Activated CD4-positive, alpha-beta T cell treated with anti-CD3 and anti-CD28 coated beads, Interleukin-2, amount 50 U/mL, for 16 hours (primary cell): Measurements from ENCODE around the gene SIVA1.

Experiments used
- DNase-seq: peaks from one replicate; pipeline ENCODE4 v3.0.0-alpha.2; 2020

Gene SIVA1

DNA sequence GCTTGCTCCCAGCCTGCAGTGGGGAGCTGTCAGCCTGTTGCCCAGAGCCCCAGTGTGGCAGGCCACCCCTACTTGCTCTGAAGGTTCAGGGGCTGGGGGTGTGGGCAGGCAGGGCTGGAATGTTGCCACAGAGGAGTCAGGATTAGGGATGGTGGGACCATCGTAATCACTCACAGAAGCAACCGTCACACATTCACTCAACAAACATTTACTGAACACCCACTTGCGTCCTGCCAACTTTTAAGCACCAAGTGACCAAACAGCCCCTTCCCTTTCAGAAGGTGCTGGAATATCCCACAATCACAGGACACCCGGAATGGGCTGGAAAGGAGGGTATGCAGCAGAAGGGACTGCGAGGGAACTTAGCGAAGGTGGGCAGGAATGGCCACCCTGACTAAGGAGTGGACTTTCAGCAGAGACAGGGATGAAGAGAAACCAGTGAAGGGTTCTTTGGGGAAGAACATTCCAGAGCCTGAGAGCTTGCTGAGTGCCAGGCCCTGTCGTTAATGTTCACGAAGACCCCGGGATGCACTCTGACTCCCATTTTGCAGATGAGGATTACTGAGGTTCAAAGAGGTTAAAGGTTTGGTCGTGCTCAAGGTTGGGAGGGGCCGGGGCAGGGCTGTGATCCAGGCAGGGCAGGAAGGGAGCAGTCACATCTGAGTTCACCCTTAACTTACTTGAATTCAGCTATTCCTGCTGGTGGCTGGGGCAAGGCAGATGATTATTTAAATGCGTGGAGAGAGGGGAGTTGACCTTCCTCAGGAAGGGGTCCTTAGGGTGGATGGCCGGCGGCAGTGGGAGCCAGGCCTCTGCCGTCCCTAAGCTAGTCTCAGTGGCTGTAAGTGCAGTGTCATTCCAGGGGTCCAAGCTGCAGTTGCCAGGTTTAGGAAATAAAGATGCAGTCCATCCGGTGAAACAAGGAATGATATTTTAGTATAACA lies 45.6 kb downstream of the SIVA1 start:
- DNase-seq = no peak

DNA sequence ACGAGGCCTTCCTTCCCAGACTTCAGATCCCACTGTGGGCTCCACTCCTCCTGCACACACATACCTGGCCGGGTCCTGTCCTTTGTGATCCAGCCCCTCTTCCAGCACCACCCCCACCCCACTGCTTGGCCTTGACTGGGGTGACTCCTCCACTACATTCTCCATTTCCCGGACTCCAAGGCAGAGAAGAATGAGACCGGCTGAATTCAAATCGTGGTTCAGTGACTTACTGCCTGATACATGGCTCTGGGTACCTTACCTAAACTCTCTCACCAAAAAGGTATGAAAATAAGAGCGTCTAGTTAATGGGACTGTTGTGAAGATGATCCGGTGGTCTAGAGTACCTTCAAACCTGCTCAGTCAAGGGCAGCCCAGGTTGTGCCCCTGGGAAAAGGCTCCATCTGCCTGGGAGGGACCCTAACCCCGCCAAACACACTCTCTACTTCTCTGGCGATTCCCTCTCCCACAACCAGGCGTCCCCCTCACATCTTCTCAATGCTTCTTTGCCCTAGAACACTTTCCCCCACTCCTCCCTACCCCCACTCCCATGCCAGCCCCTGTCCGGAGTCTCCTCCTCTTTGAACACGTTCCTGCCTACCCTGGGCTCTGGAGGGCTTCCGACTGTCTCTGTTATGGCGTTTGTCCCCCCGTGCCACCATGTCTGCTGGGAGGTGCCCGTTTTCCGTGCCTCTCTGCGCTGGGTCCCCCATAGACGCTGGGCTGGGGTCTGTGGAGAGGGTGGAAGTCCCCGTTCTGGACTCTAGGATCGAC lies 46.5 kb downstream of the SIVA1 start:
- DNase-seq = no peak

DNA sequence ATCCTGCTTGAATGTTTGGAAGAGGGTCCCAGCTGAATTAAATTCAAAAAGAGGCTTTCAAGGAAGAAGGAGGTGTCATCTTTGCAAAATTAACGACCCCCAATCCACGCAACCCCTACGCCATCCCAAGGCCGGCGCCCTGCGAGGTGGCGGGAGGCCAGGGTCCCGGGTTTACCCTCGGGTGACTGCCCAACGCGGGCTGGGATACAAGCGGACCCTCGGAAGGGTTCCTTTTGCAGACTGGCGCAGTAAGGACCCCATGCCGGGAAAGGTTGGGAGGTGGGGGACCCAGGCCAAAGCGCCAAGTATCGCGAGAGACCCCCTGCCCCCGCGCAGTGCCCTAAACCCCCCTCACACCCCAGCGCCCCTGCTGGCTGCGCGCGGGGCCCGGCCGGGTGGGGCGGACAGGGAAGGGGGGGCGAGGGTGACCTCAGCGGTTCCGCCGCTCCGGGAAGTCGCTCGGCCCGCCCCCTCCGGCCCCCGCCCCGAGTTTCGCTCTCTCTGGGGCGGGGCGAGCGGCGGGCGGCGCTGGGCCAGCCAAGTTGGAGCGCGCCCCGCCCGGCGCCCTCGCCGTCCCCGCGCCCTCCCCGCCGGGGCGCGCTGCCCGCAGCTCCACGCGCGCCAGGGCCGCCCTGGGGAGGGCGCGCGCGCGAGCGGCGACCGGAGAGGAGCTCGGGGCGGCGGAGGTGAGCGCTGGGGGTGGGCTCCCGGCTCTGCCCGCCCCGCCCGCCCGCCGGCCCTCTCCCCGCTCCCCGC lies 47.2 kb downstream of the SIVA1 start:
- DNase-seq = peak; percentile 67

DNA sequence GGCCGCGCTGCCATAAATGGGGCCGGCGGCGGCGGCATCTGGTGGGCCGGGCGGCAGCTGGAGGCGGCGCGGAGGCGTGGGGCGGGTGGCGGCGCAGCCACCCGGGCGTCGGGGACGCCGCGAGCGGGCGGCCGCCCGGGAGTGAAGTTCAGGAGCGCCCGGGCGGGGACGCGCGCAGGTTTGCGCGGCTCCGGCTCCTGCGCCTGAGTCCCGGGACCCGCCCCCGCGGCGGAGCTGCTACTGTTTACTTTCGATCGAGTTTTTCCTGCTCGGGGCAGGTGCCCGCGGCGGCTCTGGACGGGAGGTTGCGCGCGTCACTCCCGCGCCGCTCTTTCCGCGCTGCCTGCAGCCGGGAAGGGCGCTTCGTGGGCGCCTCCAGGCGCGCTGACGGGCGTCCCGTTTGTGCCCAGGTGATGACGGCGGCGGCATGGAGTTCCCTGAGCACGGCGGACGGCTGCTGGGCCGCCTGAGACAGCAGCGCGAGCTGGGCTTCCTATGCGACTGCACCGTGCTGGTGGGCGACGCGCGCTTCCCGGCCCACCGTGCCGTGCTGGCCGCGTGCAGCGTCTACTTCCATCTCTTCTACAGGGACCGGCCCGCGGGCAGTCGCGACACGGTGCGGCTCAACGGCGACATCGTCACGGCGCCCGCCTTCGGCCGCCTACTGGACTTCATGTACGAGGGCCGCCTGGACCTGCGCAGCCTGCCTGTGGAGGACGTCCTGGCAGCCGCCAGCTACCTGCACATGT lies 48.0 kb downstream of the SIVA1 start, which contains the start of gene ZBTB42:
Gene ZBTB42, plus strand, starts transcription at position 331 of the 749 bp plus-strand sequence. Its CDS starts 97 bp downstream, at position 428.
- peak; percentile 56 for DNase-seq

DNA sequence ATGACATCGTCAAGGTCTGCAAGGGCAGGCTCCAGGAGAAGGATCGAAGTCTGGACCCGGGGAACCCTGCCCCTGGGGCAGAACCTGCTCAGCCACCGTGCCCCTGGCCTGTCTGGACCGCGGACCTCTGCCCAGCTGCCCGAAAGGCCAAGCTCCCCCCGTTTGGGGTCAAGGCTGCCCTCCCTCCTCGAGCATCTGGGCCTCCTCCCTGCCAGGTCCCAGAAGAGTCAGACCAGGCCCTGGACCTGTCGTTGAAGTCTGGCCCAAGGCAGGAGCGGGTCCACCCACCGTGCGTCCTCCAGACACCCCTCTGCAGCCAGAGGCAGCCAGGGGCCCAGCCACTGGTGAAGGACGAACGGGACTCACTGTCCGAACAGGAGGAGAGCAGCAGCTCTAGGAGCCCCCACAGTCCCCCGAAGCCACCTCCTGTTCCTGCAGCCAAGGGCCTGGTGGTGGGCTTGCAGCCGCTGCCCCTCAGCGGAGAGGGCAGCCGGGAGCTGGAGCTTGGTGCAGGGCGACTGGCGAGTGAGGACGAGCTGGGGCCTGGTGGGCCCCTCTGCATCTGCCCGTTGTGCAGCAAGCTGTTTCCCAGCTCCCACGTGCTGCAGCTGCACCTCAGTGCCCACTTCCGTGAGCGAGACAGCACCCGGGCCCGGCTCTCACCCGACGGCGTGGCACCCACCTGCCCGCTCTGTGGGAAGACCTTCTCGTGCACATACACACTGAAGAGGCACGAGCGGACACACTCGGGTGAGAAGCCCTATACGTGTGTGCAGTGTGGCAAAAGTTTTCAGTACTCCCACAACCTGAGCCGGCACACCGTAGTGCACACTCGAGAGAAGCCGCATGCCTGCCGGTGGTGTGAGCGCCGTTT lies 48.8 kb downstream of the SIVA1 start:
- DNase-seq = no peak

DNA sequence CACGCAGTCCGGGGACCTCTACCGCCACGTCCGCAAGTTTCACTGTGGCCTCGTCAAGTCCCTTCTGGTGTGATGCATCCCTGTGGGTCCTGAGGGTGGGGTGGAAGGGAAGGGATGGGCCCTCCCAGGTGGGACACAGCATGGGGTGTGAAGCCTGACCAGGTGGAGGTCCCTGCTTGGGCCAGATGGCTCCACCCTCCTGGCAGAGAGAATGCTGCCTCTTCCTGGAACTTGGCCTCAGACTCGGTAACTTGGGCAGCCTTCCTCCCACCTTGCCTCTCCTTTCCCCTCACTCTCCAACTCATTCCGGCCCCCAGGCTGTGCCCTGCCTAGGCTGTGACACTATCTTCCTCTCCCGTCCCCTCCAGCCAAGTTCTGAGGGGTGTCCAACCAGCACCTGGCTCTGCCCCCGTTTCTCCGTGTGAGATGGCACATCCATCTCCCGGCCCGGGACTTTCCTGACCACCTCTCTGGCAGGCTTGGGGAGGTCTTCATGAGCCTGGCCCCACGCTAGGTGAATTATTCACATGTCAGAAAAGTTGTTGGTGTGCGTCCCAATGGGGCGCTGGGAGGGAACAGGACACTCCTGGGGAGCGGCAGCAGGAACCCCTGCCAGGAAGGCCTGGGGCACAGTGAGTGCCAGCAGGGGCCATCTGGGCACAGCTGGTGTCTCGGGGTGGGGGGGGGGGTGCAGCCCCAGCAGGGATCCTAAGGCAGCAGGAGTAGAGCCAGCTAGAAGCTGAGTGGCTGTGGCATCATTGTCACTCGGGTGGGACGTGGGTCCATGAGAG lies 49.6 kb downstream of the SIVA1 start:
- DNase-seq = no peak

DNA sequence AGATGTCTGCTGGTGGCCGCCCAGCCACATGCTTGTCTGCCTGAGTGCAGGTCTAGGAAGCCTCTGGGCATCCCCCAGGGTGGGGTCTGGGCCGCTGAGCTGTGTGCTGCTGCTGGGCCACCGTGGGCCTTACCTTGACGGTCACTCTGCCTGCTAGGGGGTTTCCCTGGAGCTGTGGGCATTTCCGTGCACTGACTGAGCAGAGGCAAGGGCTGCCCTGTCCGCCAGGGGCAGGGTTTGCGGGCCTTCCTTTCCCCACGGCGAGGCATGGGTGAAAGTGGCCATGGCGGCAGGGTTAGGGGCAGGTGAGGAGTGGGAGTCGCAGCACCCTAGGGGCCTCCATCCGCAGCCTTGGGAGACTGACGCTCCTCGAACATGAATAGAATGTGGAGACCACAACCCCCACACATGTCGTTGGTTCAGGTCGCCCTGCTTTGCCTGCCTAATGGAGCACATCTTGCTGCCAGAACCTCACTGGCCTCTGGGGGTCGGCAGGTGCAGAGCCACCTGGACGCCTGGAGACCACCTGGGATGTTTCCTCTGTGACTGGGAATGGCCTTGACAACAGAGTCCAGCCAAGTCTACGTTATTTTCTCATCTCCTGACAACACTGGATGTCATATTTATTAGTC lies 50.4 kb downstream of the SIVA1 start:
- DNase-seq = no peak

DNA sequence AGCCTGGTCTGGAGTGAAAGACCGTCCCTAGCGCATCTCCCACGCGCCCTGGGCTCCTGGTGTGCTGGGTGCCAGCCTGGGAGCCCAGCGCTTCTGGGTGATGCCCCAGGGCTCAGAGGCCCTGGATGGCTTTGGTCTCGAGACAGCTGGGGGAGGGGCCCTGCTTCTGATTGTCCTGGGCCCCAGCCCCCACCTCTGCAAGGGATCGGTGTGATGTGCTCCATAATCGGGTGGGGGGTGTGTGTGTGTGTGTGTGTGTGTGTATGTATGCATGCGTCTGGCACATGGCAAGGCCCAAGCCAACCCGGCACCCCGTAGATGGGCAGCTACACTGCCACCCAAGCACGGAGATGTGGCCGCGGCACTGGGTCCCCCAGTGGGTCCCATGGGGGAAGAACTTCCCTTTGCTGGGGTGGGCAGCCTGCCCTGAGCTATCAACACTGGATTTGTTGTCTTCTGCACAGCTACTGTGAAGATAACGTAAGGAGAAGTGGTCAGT lies 51.0 kb downstream of the SIVA1 start:
- DNase-seq = no peak

DNA sequence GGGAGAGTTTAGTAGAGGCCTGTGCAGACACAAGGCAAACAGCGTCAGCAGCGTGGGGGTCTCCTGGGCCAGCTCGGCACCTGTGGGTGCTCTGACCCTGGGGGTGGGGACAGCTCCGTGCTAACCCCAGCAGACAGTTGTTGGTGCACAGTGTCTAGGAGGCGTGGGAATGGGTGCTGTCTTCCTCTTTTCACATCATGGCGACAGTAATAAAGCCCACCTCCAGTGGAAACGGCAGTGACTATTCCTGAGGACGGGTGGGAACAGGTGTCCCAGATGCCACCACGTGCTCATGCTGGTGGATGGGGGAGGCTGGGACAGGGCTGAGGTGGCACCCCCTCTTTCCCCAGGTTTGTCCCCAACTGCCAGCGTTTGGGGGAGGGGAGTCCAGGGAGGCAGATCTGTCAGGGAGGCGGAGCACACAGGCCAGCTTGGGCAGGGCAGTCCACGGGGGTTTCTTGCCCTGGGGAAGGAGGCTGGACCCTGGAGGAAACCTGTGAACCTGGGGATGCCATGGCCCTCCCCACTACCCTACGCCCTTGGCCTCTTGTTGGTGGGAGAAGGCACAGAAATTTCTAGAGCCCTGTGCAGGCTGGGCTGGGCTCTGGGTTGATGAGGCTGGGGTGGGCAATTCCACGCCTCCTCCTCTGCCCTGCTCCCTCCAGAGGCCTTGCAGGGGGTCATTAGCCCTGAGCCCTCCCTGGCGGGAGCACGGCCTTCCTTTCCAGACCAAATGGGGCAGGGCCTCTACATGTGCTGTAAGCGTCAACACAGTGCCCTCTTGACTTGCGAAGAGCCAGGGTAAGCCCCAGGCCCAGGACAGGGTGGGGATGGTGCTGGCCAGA lies 51.8 kb downstream of the SIVA1 start:
- DNase-seq = no peak

DNA sequence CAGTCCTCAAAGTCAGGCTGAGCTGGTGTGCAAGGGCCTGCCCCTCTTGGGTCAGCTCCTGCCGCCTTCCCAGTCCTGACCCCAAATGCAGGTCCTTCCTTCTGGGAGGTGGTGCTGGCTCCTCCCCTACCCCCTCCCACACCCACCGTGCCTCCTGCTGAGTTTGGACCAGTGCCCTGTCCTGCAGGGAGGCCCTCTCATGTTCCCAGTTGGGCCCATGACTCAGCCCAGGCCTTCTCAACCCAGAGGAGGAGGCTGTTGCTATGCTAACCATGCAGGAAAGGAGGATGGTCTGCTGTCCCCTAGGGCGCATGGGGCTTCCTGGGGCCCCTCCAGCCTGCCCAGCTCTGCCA lies 52.4 kb downstream of the SIVA1 start:
- no peak for DNase-seq

DNA sequence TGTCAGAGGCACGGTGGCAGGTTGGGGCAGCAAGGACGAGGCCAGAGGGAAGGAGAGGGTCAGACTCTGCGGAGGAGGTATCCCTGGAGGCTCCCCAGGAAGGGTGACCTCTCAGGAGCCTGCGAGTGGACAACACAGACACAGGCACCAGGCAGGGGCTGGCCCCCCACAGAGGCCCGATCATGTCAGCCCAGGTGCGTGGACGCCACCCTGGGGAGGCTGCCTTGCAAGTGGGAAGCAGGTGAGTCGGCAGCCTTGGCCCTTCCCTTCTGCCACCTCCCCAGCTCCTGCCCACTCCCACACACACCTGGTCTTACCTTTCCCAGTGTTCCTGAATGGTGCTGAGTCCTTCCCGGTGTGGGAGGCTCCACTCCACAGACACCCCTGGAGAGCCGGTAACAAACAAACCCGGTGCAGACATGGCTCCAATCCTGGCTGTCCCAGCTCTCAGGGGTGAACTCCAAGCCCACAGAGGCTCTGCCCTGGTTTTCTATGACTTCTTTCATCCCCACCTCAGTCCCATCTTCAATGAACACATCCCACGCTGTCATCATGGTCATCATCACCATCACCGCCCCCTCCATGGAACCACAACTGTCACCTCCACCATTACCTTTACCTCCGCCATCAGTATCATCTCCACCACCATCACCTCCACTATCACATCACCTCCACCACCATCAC lies 53.1 kb downstream of the SIVA1 start:
- DNase-seq = no peak

DNA sequence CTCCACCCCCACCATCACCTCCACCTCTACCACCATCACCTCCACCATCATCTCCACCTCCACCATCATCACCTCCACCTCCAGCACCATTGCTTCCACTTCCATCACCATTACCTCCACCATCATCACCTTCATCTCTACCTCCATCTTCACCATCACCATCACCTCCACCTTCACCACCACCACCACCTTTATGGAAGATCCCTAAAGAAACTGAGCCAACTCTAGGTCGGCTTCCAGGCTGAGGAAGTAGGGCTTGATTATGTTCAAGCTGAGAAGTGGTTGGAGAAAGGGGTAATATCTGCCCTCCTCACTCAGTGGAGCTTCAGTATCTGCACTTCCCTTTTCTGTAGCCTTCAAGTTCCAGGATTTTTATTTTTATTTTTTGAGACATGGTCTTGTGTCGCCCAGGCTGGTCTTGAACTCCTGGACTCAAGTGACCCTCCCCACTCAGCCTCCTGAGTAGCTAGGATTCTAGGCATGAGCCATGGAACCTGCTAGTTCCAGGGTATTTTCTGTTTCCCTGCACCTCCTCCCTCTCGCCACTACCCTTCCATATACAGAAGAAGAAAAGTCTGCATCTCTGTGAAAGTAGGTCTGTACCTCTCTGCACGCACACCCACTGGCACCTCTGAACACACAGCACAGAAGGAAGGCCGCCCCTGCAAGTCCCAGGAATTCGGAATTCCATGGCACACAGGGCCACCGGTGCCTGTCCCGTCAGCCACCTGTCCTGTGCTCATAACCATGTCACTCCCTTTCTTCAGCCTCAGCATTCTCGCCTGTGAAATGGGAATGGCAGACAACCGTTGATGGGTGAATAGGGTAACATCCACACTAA lies 53.9 kb downstream of the SIVA1 start:
- DNase-seq = no peak

DNA sequence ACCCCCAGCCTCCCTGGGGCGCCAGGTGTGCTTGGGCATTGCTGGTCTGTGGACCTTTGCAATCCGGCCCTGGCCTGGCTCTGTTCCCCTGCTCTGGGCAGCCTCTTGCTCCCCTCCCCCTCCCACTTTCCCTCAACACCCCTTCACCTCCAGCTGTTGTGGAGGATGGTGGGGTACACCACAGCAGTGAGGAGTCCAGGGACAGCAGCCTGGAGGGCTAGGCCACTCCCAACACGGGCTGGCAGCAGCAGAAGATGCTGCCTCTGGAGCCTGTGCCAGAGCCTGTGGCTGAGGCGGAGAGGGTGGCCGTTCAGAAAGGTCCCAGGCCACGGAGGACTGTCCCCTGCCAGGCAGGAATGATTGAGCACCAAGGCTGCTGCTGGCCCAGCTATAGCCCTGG lies 55.5 kb downstream of the SIVA1 start:
- DNase-seq = no peak
